Right cardiac atrium (tissue), 5 donors: ENCODE data around the gene GPM6B. TPM values are rescaled to one million over a fixed set of nuclear protein-coding genes. Genes with fewer than 3 reads are reported as not detected.
"Not testable (repeated sequence)": the region's sequence is repeated elsewhere in the genome, so short reads cannot be mapped to it uniquely, and the experiment has no call there.

Source experiments
- ATAC-seq, 2 donors: fragments of 200-7000 bp; cut with Tn5 transposase; one replicate each; pipeline versions ENCODE4 v1.8.0 to v1.9.1; 2020; ENCODE audit warnings: moderate library complexity in 2 of 2, mild to moderate bottlenecking in 1 of 2
- DNase-seq, 3 donors: peaks; one replicate each; pipeline ENCODE4 v3.0.0-alpha.2; 2020
- H3K27ac ChIP-seq: one replicate; pipeline ENCODE4 v1.5.1; 2013; ENCODE audit warnings: mild to moderate bottlenecking, low read length, control low read depth, moderate library complexity
- H3K27me3 ChIP-seq: one replicate; pipeline ENCODE4 v1.6.1; 2013; ENCODE audit not compliant: control insufficient read depth, insufficient read depth
- H3K4me1 ChIP-seq: one replicate; pipeline ENCODE4 v1.6.1; 2013; ENCODE audit warnings: low read length; ENCODE audit not compliant: control insufficient read depth, insufficient read depth
- H3K4me3 ChIP-seq: one replicate; pipeline ENCODE4 v1.5.1; 2013; ENCODE audit warnings: low read length, control low read depth
- H3K9me3 ChIP-seq: one replicate; pipeline ENCODE4 v1.6.1; 2013; ENCODE audit warnings: low read length; ENCODE audit not compliant: control insufficient read depth
- WGBS: extraction: QIAGEN DNeasy Blood & Tissue Kit; methylation state at CpG from one replicate; pipeline ENCODE4 v1.1.7; 2013; 5-methylcytosine and 5-hydroxymethylcytosine counted together
- intact Hi-C, 4 donors: fragments of 100-400 bp; cut with DNase I; formaldehyde crosslinking; loops; one replicate each; pipeline versions ENCODE4 v1.11.0 to v1.14.0; 2022 to 2023
- polyA plus RNA-seq: library from polyadenylated mRNA; stranded (reverse); fragments of 200-250 nt; gene quantifications from one replicate; pipeline ENCODE4 v1.2.3, GENCODE V29; 2013
- total RNA-seq, 4 donors: library from RNA; stranded (reverse); fragmentation: NEBNext Ultra II Directional; extraction: Animal tissue kit (Norgen Biotek cat#: 25700); gene quantifications; one replicate each; pipeline ENCODE4 v1.2.1, GENCODE V29; 2021
- donor health status: healthy with polysubstance abuse.
- donor health status: DM: no; HTN: yes; CAD: no.
- donor health status: DM: no; HTN: no; CAD: no.
- donor health status: DM: no; HTN: yes; CAD: no; lungs with severe emphysema.
- donor health status: DM: yes; HTN: yes; CAD: no.

Gene GPM6B
- total and polyA plus RNA-seq, 5 donors: 11.0 to 16.4 (median 12.0) TPM

GRCh38 chrX:13726583-13726982 is 90.3 kb downstream of the GPM6B start:
- H3K9me3 ChIP-seq, intact Hi-C loops, H3K27me3 ChIP-seq, H3K4me1 ChIP-seq, H3K27ac ChIP-seq, DNase-seq, ATAC-seq, H3K4me3 ChIP-seq: not testable (repeated sequence)
- 96% methylated on average over 2 of the region's 2 CpGs for WGBS

GRCh38 chrX:13724878-13725277 is 92.0 kb downstream of the GPM6B start:
- WGBS: 85% methylated on average over 9 of the region's 9 CpGs
- H3K9me3 ChIP-seq, H3K27ac ChIP-seq, H3K27me3 ChIP-seq, DNase-seq, intact Hi-C loops, H3K4me1 ChIP-seq, H3K4me3 ChIP-seq, ATAC-seq: not testable (repeated sequence)

GRCh38 chrX:13721819-13722519 is 94.9 kb downstream of the GPM6B start:
- peak; percentile 46 to 69 for ATAC-seq
- no peaks in the 10 kb centered on the region for H3K9me3 ChIP-seq
- intact Hi-C loops: no loop called here
- no peak for DNase-seq
- no peaks in the 10 kb centered on the region for H3K27me3 ChIP-seq
- WGBS: 44% methylated on average over 7 of the region's 7 CpGs
- H3K4me1 ChIP-seq: peaks cover 3% of the 10 kb centered on the region
- H3K27ac ChIP-seq: no peak overlapping the region
- H3K4me3 ChIP-seq: no peak overlapping the region

- no peak for DNase-seq
- no peaks in the 10 kb centered on the region for H3K9me3 ChIP-seq
- no peak overlapping the region for H3K4me3 ChIP-seq
- peak overlapping the region; percentile 58 for H3K27ac ChIP-seq
- 78% methylated on average over 4 of the region's 4 CpGs for WGBS
- intact Hi-C loops: no loop called here
- ATAC-seq: no peak
- H3K4me1 ChIP-seq: peaks cover 3% of the 10 kb centered on the region
- no peaks in the 10 kb centered on the region for H3K27me3 ChIP-seq
Measured at GRCh38 chrX:13721371-13721770, 95.5 kb downstream of the GPM6B start.

Other genes starting within 250 kb of the GPM6B start
- not detected for gene EGFL6, start 247.5 kb downstream of the GPM6B start, total RNA-seq
- not detected for gene EGFL6, start 247.5 kb downstream of the GPM6B start, polyA plus RNA-seq
- 1 to 10 TPM; 4.0 to 6.7 (median 4.5) TPM for gene TCEANC, start 164.0 kb downstream of the GPM6B start, total RNA-seq
- gene TCEANC, start 164.0 kb downstream of the GPM6B start, polyA plus RNA-seq: 1.5 TPM
- gene RAB9A, start 128.0 kb downstream of the GPM6B start, total RNA-seq: 10 to 100 TPM; 18.5 to 20.6 (median 19.5) TPM
- 19.4 TPM for gene RAB9A, start 128.0 kb downstream of the GPM6B start, polyA plus RNA-seq
- gene TRAPPC2, start 82.5 kb downstream of the GPM6B start, total RNA-seq: 1 to 10 TPM; 6.4 to 8.7 (median 7.8) TPM
- 4.3 TPM for gene TRAPPC2, start 82.5 kb downstream of the GPM6B start, polyA plus RNA-seq
- gene OFD1, start 82.3 kb downstream of the GPM6B start, total RNA-seq: 10 to 100 TPM in 3 of 4 donors, 1 to 10 TPM in 1; 9.8 to 13.2 (median 12.7) TPM
- 11.4 TPM for gene OFD1, start 82.3 kb downstream of the GPM6B start, polyA plus RNA-seq
- 1 to 10 TPM; 8.0 to 9.6 (median 8.9) TPM for gene GEMIN8, start 212.8 kb upstream of the GPM6B start, total RNA-seq
- gene GEMIN8, start 212.8 kb upstream of the GPM6B start, polyA plus RNA-seq: 11.1 TPM